HEK293T (cell line): ENCODE results near the gene SLC9A2.

ENCODE experiments used
- CTCF ChIA-PET: fragments of 350-600 bp; formaldehyde crosslinking; extraction: SDS; loops from one replicate; lab custom pipeline; 2021; ENCODE audit warnings: antibody characterized with exemption, inconsistent platforms; lab: Yijun Ruan, JAX
- POLR2A ChIA-PET: fragments of 350-600 bp; formaldehyde crosslinking; extraction: SDS; loops from one replicate; lab custom pipeline; 2020; ENCODE audit warnings: antibody characterized with exemption, inconsistent platforms; lab: Yijun Ruan, JAX
- DNase-seq: peaks from one replicate; pipeline ENCODE4 v3.0.0; 2012; ENCODE audit warnings: mixed read lengths; ENCODE audit errors: extremely low spot score
- ARNT ChIP-seq: fragments of 450-650 bp; IDR thresholded peaks from 2 replicates; pipeline ENCODE4 v1.6.1; 2017; ENCODE audit warnings: mild to moderate bottlenecking
- BHLHE40 ChIP-seq: fragments of 450-650 bp; IDR thresholded peaks from 2 replicates; pipeline ENCODE4 v1.6.1; 2016; ENCODE audit warnings: mild to moderate bottlenecking, moderate library complexity, borderline replicate concordance
- CTBP1 ChIP-seq: fragments of 450-650 bp; IDR thresholded peaks from 2 replicates; pipeline ENCODE4 v1.6.1; 2016; ENCODE audit warnings: borderline replicate concordance
- ELF4 ChIP-seq: fragments of 450-650 bp; IDR thresholded peaks from 2 replicates; pipeline ENCODE4 v1.6.1; 2017; ENCODE audit warnings: antibody characterized with exemption
- FOXA1 ChIP-seq: fragments of 450-650 bp; IDR thresholded peaks from 2 replicates; pipeline ENCODE4 v1.6.1; 2016; ENCODE audit warnings: mild to moderate bottlenecking
- FOXK2 ChIP-seq: fragments of 450-650 bp; IDR thresholded peaks from 2 replicates; pipeline ENCODE4 v1.6.1; 2016; ENCODE audit warnings: mild to moderate bottlenecking
- FOXM1 ChIP-seq: fragments of 450-650 bp; IDR thresholded peaks from 2 replicates; pipeline ENCODE4 v1.6.1; 2017; ENCODE audit warnings: mild to moderate bottlenecking, borderline replicate concordance
- HDGF ChIP-seq: fragments of 450-650 bp; IDR thresholded peaks from 2 replicates; pipeline ENCODE4 v1.6.1; 2017; ENCODE audit warnings: antibody characterized with exemption, borderline replicate concordance
- L3MBTL2 ChIP-seq: fragments of 450-650 bp; conservative IDR thresholded peaks from 2 replicates; pipeline ENCODE4 v1.6.1; 2016; ENCODE audit warnings: mild to moderate bottlenecking
- LEF1 ChIP-seq: fragments of 450-650 bp; IDR thresholded peaks from 2 replicates; pipeline ENCODE4 v1.6.1; 2017; ENCODE audit warnings: mild to moderate bottlenecking, borderline replicate concordance
- NFRKB ChIP-seq: fragments of 450-650 bp; IDR thresholded peaks from 2 replicates; pipeline ENCODE4 v1.6.1; 2016; ENCODE audit warnings: mild to moderate bottlenecking, moderate library complexity
- PKNOX1 ChIP-seq: fragments of 450-650 bp; IDR thresholded peaks from 2 replicates; pipeline ENCODE4 v1.6.1; 2016
- SP1 ChIP-seq: fragments of 450-650 bp; IDR thresholded peaks from 2 replicates; pipeline ENCODE4 v1.6.1; 2017
- SUZ12 ChIP-seq: fragments of 450-650 bp; IDR thresholded peaks from 2 replicates; pipeline ENCODE4 v1.6.1; 2016; ENCODE audit warnings: mild to moderate bottlenecking
- TARDBP ChIP-seq: fragments of 450-650 bp; IDR thresholded peaks from 2 replicates; pipeline ENCODE4 v1.6.1; 2016
- ZNF384 ChIP-seq: fragments of 450-650 bp; IDR thresholded peaks from 2 replicates; pipeline ENCODE4 v1.6.1; 2016

The SLC9A2 gene

GRCh38 chr2:102621630-102622029 lies 2.3 kb downstream of the SLC9A2 start:
- ChIA-PET CTCF (no interaction called here), POLR2A (no interaction called here)
- DNase-seq: no peak
- TF ChIP-seq SUZ12: no peak
- no peak for TF ChIP-seq LEF1
- no peak for TF ChIP-seq HDGF
- TF ChIP-seq ARNT: no peak
- no peak for TF ChIP-seq CTBP1
- TF ChIP-seq SP1: no peak
- TF ChIP-seq BHLHE40: no peak
- no peak for TF ChIP-seq L3MBTL2
- TF ChIP-seq FOXA1: no peak
- no peak for TF ChIP-seq FOXM1
- TF ChIP-seq TARDBP: no peak
- TF ChIP-seq FOXK2: no peak
- TF ChIP-seq ZNF384: no peak
- no peak for TF ChIP-seq PKNOX1
- TF ChIP-seq ELF4: no peak
- no peak for TF ChIP-seq NFRKB

GRCh38 chr2:102622646-102623045 lies 3.3 kb downstream of the SLC9A2 start:
- TF ChIP-seq ELF4: no peak
- no peak for TF ChIP-seq FOXM1
- TF ChIP-seq L3MBTL2: no peak
- TF ChIP-seq CTBP1: no peak
- no peak for TF ChIP-seq FOXK2
- no peak for TF ChIP-seq HDGF
- no peak for TF ChIP-seq SUZ12
- no peak for TF ChIP-seq FOXA1
- no peak for TF ChIP-seq SP1
- no peak for TF ChIP-seq PKNOX1
- no peak for TF ChIP-seq ZNF384
- TF ChIP-seq BHLHE40: no peak
- TF ChIP-seq LEF1: no peak
- TF ChIP-seq NFRKB: no peak
- no peak for TF ChIP-seq ARNT
- TF ChIP-seq TARDBP: no peak
- no peak for DNase-seq
- CTCF ChIA-PET: no interaction called here
- POLR2A ChIA-PET: no interaction called here

- no peak for TF ChIP-seq ZNF384
- no peak for TF ChIP-seq SP1
- TF ChIP-seq SUZ12: no peak
- no peak for TF ChIP-seq ARNT
- no peak for TF ChIP-seq FOXK2
- TF ChIP-seq CTBP1: no peak
- no peak for TF ChIP-seq FOXM1
- ChIA-PET CTCF (no interaction called here), POLR2A (no interaction called here)
- DNase-seq: no peak
Observed at GRCh38 chr2:102630458-102630857, 11.1 kb downstream of the SLC9A2 start.

- no peak for DNase-seq
- TF ChIP-seq TARDBP (no peak), CTBP1 (no peak)
- POLR2A ChIA-PET: no interaction called here
- CTCF ChIA-PET: no interaction called here
Observed at GRCh38 chr2:102632380-102633175, 13.2 kb downstream of the SLC9A2 start.

- no peak for DNase-seq
- TF ChIP-seq LEF1: no peak
- TF ChIP-seq FOXA1: no peak
- TF ChIP-seq SP1: no peak
- no peak for TF ChIP-seq TARDBP
- no peak for TF ChIP-seq ZNF384
- no peak for TF ChIP-seq BHLHE40
- no peak for TF ChIP-seq HDGF
- TF ChIP-seq CTBP1: no peak
- ChIA-PET POLR2A (no interaction called here), CTCF (interaction anchor here (1.4 kb wide), 1 partner anchor 19 kb away, joined by 3 read pairs; no protein-coding TSS in a partner anchor)
Observed at GRCh38 chr2:102634831-102635241, 15.5 kb downstream of the SLC9A2 start.

- POLR2A ChIA-PET: no interaction called here
- CTCF ChIA-PET: interaction anchor here (0.6 to 1.4 kb wide), 2 partner anchors 19 to 47 kb away, joined by 3 read pairs; no protein-coding TSS in a partner anchor
- TF ChIP-seq BHLHE40 (no peak), FOXA1 (no peak)
- no peak for DNase-seq
Observed at GRCh38 chr2:102635317-102635716, 16.0 kb downstream of the SLC9A2 start.

GRCh38 chr2:102636283-102636907 lies 17.0 kb downstream of the SLC9A2 start:
- DNase-seq: no peak
- POLR2A ChIA-PET: no interaction called here
- TF ChIP-seq ELF4 (no peak), CTBP1 (no peak), FOXM1 (no peak), ARNT (no peak)
- CTCF ChIA-PET: interaction anchor here (0.6 to 1.4 kb wide), 2 partner anchors 21 to 48 kb away, joined by 3 read pairs; no protein-coding TSS in a partner anchor
